HG02623 (cell line): Measurements from ENCODE around the gene GLB1L2.
"Not testable (repeated sequence)": the region's sequence is repeated elsewhere in the genome, so short reads cannot be mapped to it uniquely, and the experiment has no call there.

ENCODE experiments used
- ATAC-seq: cut with Tn5 transposase; IDR thresholded peaks from one replicate; pipeline ENCODE4 v1.9.1; 2021; ENCODE audit warnings: moderate library complexity; ENCODE audit not compliant: unreplicated experiment

GLB1L2 gene

GRCh38 chr11:134322553-134322952 lies 9.2 kb upstream of the GLB1L2 start:
- no peak for ATAC-seq

- ATAC-seq: no peak
These were observed 3.4 kb upstream of the GLB1L2 start for GRCh38 chr11:134328433-134328832.

GRCh38 chr11:134330611-134331353 lies 1.0 kb upstream of the GLB1L2 start:
- ATAC-seq: no peak

GRCh38 chr11:134332189-134332631 lies 422 bp downstream of the GLB1L2 start:
- ATAC-seq: peak; percentile 24

GRCh38 chr11:134332782-134333181 lies 994 bp downstream of the GLB1L2 start:
- ATAC-seq: no peak

GRCh38 chr11:134333312-134333711 lies 1.5 kb downstream of the GLB1L2 start:
- no peak for ATAC-seq

GRCh38 chr11:134333946-134334345 lies 2.2 kb downstream of the GLB1L2 start:
- no peak for ATAC-seq

GRCh38 chr11:134334796-134335571 lies 3.2 kb downstream of the GLB1L2 start:
- ATAC-seq: no peak

GRCh38 chr11:134337051-134337450 lies 5.3 kb downstream of the GLB1L2 start:
- no peak for ATAC-seq

GRCh38 chr11:134338068-134338467 lies 6.3 kb downstream of the GLB1L2 start:
- ATAC-seq: no peak

GRCh38 chr11:134338654-134339053 lies 6.9 kb downstream of the GLB1L2 start:
- ATAC-seq: no peak

GRCh38 chr11:134339756-134340155 lies 8.0 kb downstream of the GLB1L2 start:
- no peak for ATAC-seq

- no peak for ATAC-seq
These were observed 8.7 kb downstream of the GLB1L2 start for GRCh38 chr11:134340354-134340964.

GRCh38 chr11:134341805-134342571 lies 10.2 kb downstream of the GLB1L2 start:
- ATAC-seq: no peak

- ATAC-seq: no peak
These were observed 11.0 kb downstream of the GLB1L2 start for GRCh38 chr11:134342572-134343340.

- ATAC-seq: no peak
These were observed 11.9 kb downstream of the GLB1L2 start for GRCh38 chr11:134343646-134344045.

- not testable (repeated sequence) for ATAC-seq
These were observed 12.9 kb downstream of the GLB1L2 start for GRCh38 chr11:134344497-134345236.

GRCh38 chr11:134345237-134345550 lies 13.4 kb downstream of the GLB1L2 start:
- no peak for ATAC-seq

GRCh38 chr11:134346101-134346975 lies 14.6 kb downstream of the GLB1L2 start:
- no peak for ATAC-seq
